ENCODE data around the gene SRSF6. TPM values are rescaled to one million over a fixed set of nuclear protein-coding genes. Genes with fewer than 3 reads are reported as not detected.

The SRSF6 gene
- 79.6 and 86.1 TPM in 2 replicates for total RNA-seq (ENCODE audit: low replicate concordance)

- peak within 1 kb of the TSS; percentile 100 for H3K9ac ChIP-seq
- H3K4me3 ChIP-seq: peak within 1 kb of the TSS; percentile 89
- Mint-ChIP-seq H3K9me3 (no peaks in the 10 kb centered on the region), H3K36me3 (peaks cover 28% of the 10 kb centered on the region), H3K27ac (peak within 1 kb of the TSS; percentile 100), H3K27me3 (ENCODE audit: insufficient read depth, low read depth) (peaks cover 2% of the 10 kb centered on the region), H3K4me1 (peaks cover 22% of the 10 kb centered on the region), H3K4me3 (peak within 1 kb of the TSS; percentile 96)
- H4K20me1 ChIP-seq (ENCODE audit: low read depth): peaks cover 41% of the 10 kb centered on the region
- peaks cover 21% of the 10 kb centered on the region for H3K36me3 ChIP-seq
- peak; percentile 97 for DNase-seq (ENCODE audit: low spot score)
- H3K27me3 ChIP-seq: no peaks in the 10 kb centered on the region
- H3F3A ChIP-seq (ENCODE audit: low read depth): peaks cover 39% of the 10 kb centered on the region
- H2AFZ ChIP-seq (replicated peaks): peak within 1 kb of the TSS; percentile 90
- H3K4me1 ChIP-seq: peaks cover 13% of the 10 kb centered on the region
- peak within 1 kb of the TSS; percentile 99 for H3K27ac ChIP-seq
- peaks cover 50% of the 10 kb centered on the region for H3K79me2 ChIP-seq (ENCODE audit: low read depth)
- no peaks in the 10 kb centered on the region for H3K9me3 ChIP-seq (ENCODE audit: low read depth)
- H3K4me2 ChIP-seq: peak within 1 kb of the TSS; percentile 92
- no peak for TF ChIP-seq EZH2phosphoT487 (IDR thresholded peaks at IDR 0.05)
- TF ChIP-seq CTCF (IDR thresholded peaks at IDR 0.05): no peak
- no peak for TF ChIP-seq EZH2 (IDR thresholded peaks at IDR 0.05)
Measured at GRCh38 chr20:43457640-43458421, at the start of gene SRSF6. Gene SRSF6 (plus strand): TSS chr20:43457896. CDS start chr20:43458034, 138 bp downstream.

GRCh38 chr20:43408848-43409576 is 48.7 kb upstream of the SRSF6 start:
- Mint-ChIP-seq H3K4me3 (no peak overlapping the region), H3K27me3 (ENCODE audit: insufficient read depth, low read depth) (peaks cover 7% of the 10 kb centered on the region), H3K36me3 (no peaks in the 10 kb centered on the region), H3K9me3 (peaks cover 14% of the 10 kb centered on the region), H3K4me1 (no peaks in the 10 kb centered on the region), H3K27ac (no peak overlapping the region)
- Histone ChIP-seq H3K4me1 (no peaks in the 10 kb centered on the region), H4K20me1 (ENCODE audit: low read depth) (no peaks in the 10 kb centered on the region), H3K4me3 (no peak overlapping the region), H3K79me2 (ENCODE audit: low read depth) (no peaks in the 10 kb centered on the region), H3K4me2 (no peak overlapping the region), H2AFZ (replicated peaks) (peak overlapping the region; percentile 30), H3K9ac (no peak overlapping the region), H3F3A (ENCODE audit: low read depth) (no peaks in the 10 kb centered on the region), H3K9me3 (ENCODE audit: low read depth) (no peaks in the 10 kb centered on the region), H3K27me3 (peaks cover 13% of the 10 kb centered on the region), H3K27ac (no peak overlapping the region), H3K36me3 (no peaks in the 10 kb centered on the region)
- TF ChIP-seq CTCF (IDR thresholded peaks at IDR 0.05) (peak; percentile 84), EZH2phosphoT487 (IDR thresholded peaks at IDR 0.05) (no peak)
- DNase-seq (ENCODE audit: low spot score): peak; percentile 68

- no peaks in the 10 kb centered on the region for H3K4me1 ChIP-seq
- Mint-ChIP-seq H3K9me3 (peaks cover 14% of the 10 kb centered on the region), H3K4me1 (no peaks in the 10 kb centered on the region), H3K4me3 (no peak overlapping the region), H3K27me3 (ENCODE audit: insufficient read depth, low read depth) (peaks cover 7% of the 10 kb centered on the region), H3K27ac (no peak overlapping the region), H3K36me3 (no peaks in the 10 kb centered on the region)
- H3K36me3 ChIP-seq: no peaks in the 10 kb centered on the region
- no peak overlapping the region for H3K4me3 ChIP-seq
- DNase-seq (ENCODE audit: low spot score): no peak
- H3K9me3 ChIP-seq (ENCODE audit: low read depth): no peaks in the 10 kb centered on the region
- H2AFZ ChIP-seq (replicated peaks): no peak overlapping the region
- H3K27ac ChIP-seq: no peak overlapping the region
- H4K20me1 ChIP-seq (ENCODE audit: low read depth): no peaks in the 10 kb centered on the region
- no peaks in the 10 kb centered on the region for H3K79me2 ChIP-seq (ENCODE audit: low read depth)
- no peaks in the 10 kb centered on the region for H3F3A ChIP-seq (ENCODE audit: low read depth)
- no peak for TF ChIP-seq EZH2 (IDR thresholded peaks at IDR 0.05)
- no peak for TF ChIP-seq CTCF (IDR thresholded peaks at IDR 0.05)
- TF ChIP-seq EZH2phosphoT487 (IDR thresholded peaks at IDR 0.05): no peak
- no peak overlapping the region for H3K4me2 ChIP-seq
- H3K9ac ChIP-seq: no peak overlapping the region
- H3K27me3 ChIP-seq: peaks cover 13% of the 10 kb centered on the region
Measured at GRCh38 chr20:43409577-43409913, 48.2 kb upstream of the SRSF6 start.
